ENCODE results near the gene FAM3D. TPM values are rescaled to one million over a fixed set of nuclear protein-coding genes. Genes with fewer than 3 reads are reported as not detected.

Gene FAM3D
- total RNA-seq, 1 donor from 2014 or later: not detected

DNA sequence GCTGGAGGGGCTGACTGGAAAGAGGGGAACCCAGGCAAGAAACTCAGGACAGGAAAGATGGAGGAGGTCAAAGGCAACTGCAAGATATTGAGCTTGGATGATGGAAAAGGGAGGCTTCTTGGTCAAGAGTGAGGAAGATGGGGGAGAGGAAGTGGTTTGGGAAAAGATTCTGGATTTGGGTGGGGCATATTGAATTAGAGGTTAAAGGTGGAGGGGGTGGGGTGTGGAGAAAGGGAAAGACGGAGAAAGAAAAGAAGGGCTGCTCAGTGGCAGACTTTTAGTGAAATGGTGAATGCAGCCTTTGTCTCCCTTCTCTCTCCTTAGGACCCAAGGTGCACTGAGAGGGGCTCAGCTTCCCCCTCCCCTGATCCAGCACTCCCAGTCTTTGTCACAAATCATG is 655 bp upstream of the FAM3D start:
- intact Hi-C loops (cut with micrococcal nuclease): no loop called here
- no peak overlapping the region for H3K27ac Mint-ChIP-seq
- H3K9me3 Mint-ChIP-seq: no peaks in the 10 kb centered on the region
- no peak for ATAC-seq (ENCODE audit: low read depth)
- POLR2A ChIA-PET: interaction anchor here (0.7 kb wide), 1 partner anchor 878 kb away, joined by 7 read pairs; no protein-coding TSS in a partner anchor
- TF ChIP-seq, protein P1, sequence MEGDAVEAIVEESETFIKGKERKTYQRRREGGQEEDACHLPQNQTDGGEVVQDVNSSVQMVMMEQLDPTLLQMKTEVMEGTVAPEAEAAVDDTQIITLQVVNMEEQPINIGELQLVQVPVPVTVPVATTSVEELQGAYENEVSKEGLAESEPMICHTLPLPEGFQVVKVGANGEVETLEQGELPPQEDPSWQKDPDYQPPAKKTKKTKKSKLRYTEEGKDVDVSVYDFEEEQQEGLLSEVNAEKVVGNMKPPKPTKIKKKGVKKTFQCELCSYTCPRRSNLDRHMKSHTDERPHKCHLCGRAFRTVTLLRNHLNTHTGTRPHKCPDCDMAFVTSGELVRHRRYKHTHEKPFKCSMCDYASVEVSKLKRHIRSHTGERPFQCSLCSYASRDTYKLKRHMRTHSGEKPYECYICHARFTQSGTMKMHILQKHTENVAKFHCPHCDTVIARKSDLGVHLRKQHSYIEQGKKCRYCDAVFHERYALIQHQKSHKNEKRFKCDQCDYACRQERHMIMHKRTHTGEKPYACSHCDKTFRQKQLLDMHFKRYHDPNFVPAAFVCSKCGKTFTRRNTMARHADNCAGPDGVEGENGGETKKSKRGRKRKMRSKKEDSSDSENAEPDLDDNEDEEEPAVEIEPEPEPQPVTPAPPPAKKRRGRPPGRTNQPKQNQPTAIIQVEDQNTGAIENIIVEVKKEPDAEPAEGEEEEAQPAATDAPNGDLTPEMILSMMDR (IDR thresholded peaks at IDR 0.05): no peak
- DNase-seq: no peak
- no peaks in the 10 kb centered on the region for H3K36me3 Mint-ChIP-seq (ENCODE audit: low read depth)
- no peaks in the 10 kb centered on the region for H3K4me1 Mint-ChIP-seq
- CTCF ChIA-PET: no interaction called here
- H3K4me3 Mint-ChIP-seq: no peak overlapping the region
- peaks cover 10% of the 10 kb centered on the region for H3K27me3 Mint-ChIP-seq

DNA sequence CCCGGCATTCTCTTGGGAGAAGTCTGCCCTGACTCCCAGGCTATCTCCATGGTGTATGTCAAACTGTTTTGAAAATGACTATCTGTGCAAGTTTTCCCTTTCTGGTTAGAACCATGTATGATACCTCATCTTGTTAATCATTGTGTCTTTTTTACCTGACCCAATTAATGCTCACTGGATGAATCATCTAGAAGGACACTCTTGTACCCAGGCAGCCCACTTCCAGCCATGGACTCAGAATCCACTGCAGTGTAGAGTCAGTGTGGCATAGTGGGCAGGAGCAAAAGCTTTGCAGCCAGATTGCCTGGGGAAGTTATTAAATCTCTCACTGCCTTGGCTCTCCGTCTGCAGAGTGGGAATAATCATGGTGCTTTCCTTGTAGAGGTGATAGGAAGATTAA is 1.2 kb downstream of the FAM3D start:
- TF ChIP-seq, protein P1 (IDR thresholded peaks at IDR 0.05): no peak
- intact Hi-C loops (cut with micrococcal nuclease): no loop called here
- no peak for ATAC-seq (ENCODE audit: low read depth)
- DNase-seq: no peak
- Mint-ChIP-seq H3K4me1 (no peaks in the 10 kb centered on the region), H3K27me3 (peaks cover 4% of the 10 kb centered on the region), H3K36me3 (ENCODE audit: low read depth) (no peaks in the 10 kb centered on the region), H3K4me3 (no peak overlapping the region), H3K9me3 (no peaks in the 10 kb centered on the region), H3K27ac (no peak overlapping the region)
- CTCF ChIA-PET: no interaction called here
- POLR2A ChIA-PET: no interaction called here

DNA sequence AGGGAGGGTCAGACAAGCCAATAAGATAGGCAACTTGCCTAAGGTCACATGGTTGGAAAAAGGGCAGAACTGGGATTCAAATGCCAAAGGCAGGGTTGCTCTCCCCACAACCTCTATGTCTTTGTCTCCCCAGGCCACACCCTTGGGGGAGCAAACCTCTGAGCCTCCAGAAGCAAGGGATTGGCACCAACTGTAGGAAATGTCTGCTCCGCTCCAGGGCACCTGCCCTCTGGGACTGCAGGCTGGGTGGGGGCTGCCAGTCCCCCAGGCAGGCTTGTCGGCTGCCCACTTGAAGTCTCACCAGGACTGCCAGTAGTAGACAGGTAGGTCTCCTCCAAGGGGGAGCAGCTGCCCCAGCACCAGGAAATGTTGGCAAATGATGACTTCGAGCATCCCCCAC is 2.0 kb downstream of the FAM3D start:
- no peak overlapping the region for H3K27ac Mint-ChIP-seq
- H3K4me3 Mint-ChIP-seq: no peak overlapping the region
- TF ChIP-seq, protein P1 (IDR thresholded peaks at IDR 0.05): no peak
- H3K9me3 Mint-ChIP-seq: no peaks in the 10 kb centered on the region
- intact Hi-C loops (cut with micrococcal nuclease): no loop called here
- CTCF ChIA-PET: no interaction called here
- H3K4me1 Mint-ChIP-seq: no peaks in the 10 kb centered on the region
- no peaks in the 10 kb centered on the region for H3K36me3 Mint-ChIP-seq (ENCODE audit: low read depth)
- ATAC-seq (ENCODE audit: low read depth) (no peak), DNase-seq (no peak)
- POLR2A ChIA-PET: no interaction called here
- H3K27me3 Mint-ChIP-seq: peaks cover 3% of the 10 kb centered on the region

DNA sequence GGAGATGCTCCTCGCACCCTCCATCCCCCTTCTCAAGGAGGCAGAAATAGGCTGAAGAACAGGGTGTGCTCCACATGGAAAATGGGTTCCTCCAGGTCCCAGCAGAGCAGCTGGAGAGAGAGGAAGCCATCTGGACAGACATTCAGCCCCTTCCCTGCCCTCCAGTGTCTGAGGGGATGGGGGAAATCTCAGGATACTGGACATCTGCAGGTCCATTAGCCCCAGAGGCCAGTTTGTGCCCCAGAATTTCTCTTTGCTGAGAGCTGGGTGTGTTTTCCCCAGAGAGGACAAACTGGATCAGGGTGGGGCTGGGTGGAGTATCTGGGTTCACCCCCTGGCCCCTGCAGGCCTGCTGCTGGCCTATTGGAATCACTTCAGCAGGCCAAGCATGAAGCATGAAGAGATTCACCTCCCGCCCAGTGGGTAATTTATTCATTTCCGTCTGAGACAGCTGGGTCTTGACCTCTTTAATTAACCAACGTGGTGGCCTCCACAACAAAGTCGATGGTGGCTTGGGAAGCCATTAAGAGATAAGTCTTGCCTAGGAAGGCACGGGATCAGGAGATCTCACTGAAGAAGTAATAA is 4.6 kb downstream of the FAM3D start:
- Mint-ChIP-seq H3K27ac (no peak overlapping the region), H3K36me3 (ENCODE audit: low read depth) (no peaks in the 10 kb centered on the region), H3K4me1 (no peaks in the 10 kb centered on the region), H3K9me3 (no peaks in the 10 kb centered on the region), H3K27me3 (no peaks in the 10 kb centered on the region), H3K4me3 (no peak overlapping the region)
- intact Hi-C loops (cut with micrococcal nuclease): no loop called here
- ATAC-seq (ENCODE audit: low read depth) (no peak), DNase-seq (no peak)
- POLR2A ChIA-PET: no interaction called here
- TF ChIP-seq, protein P1 (IDR thresholded peaks at IDR 0.05): no peak
- CTCF ChIA-PET: no interaction called here

DNA sequence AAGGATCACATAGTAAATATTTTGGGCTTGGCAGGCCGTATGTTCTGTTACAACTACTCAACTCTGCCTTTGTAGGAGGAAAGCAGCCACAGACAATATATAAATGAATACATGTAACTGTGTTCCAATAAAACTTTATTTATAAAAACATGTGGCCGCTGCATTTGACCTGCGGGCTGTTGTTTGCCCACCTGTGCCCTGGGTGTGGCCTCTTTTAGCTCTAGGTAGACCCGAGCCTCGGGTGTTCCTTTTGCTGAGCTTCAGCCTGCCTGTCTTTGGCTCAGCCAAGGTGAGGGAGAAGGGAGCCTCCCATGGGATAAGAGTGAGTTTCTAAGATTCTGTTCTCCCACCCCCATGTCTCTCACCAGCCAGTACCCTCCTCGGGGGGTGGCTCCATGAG is 5.6 kb downstream of the FAM3D start:
- Mint-ChIP-seq H3K27ac (no peak overlapping the region), H3K27me3 (peaks cover 2% of the 10 kb centered on the region), H3K4me3 (no peak overlapping the region), H3K4me1 (no peaks in the 10 kb centered on the region), H3K36me3 (ENCODE audit: low read depth) (no peaks in the 10 kb centered on the region), H3K9me3 (no peaks in the 10 kb centered on the region)
- ChIA-PET CTCF (no interaction called here), POLR2A (no interaction called here)
- intact Hi-C loops (cut with micrococcal nuclease): no loop called here
- TF ChIP-seq, protein P1 (IDR thresholded peaks at IDR 0.05): no peak
- DNase-seq (no peak), ATAC-seq (ENCODE audit: low read depth) (no peak)
